Mesendoderm (in vitro differentiated cells): ENCODE results near the gene DNAI1.
A peak's percentile ranks its signal among the peaks of the same experiment; 100 is the strongest.

Experiments used
- DNase-seq: peaks from one replicate; pipeline ENCODE4 v3.0.0; 2013
- H2AK5ac ChIP-seq: 2 replicates; pipeline ENCODE4 v1.6.1; 2013; ENCODE audit warnings: low read length, inconsistent platforms
- H2BK120ac ChIP-seq: 2 replicates; pipeline ENCODE4 v1.6.1; 2013; ENCODE audit warnings: low read depth, mild to moderate bottlenecking, low read length, moderate library complexity, mixed read lengths
- H2BK15ac ChIP-seq: replicated peaks from 2 replicates; pipeline ENCODE4 v1.6.1; 2013; ENCODE audit warnings: low read depth, mild to moderate bottlenecking, moderate library complexity
- H2BK5ac ChIP-seq: 2 replicates; pipeline ENCODE4 v1.6.1; 2013; ENCODE audit warnings: low read length, inconsistent platforms
- H3K18ac ChIP-seq: 2 replicates; pipeline ENCODE4 v1.6.1; 2013; ENCODE audit warnings: mild to moderate bottlenecking, low read length, mixed read lengths
- H3K23ac ChIP-seq: one replicate; pipeline ENCODE4 v1.6.1; 2013; ENCODE audit warnings: low read length
- H3K27ac ChIP-seq: 2 replicates; pipeline ENCODE4 v1.5.1; 2013; ENCODE audit warnings: low read depth, mild to moderate bottlenecking, inconsistent platforms, low read length, moderate library complexity
- H3K27me3 ChIP-seq: 2 replicates; pipeline ENCODE4 v1.6.1; 2013; ENCODE audit warnings: low read length, control low read depth, mild to moderate bottlenecking, inconsistent platforms; ENCODE audit not compliant: insufficient read depth, poor library complexity
- H3K36me3 ChIP-seq: 2 replicates; pipeline ENCODE4 v1.6.1; 2013; ENCODE audit warnings: low read length, inconsistent platforms; ENCODE audit not compliant: control insufficient read depth, insufficient read depth
- H3K4ac ChIP-seq: one replicate; pipeline ENCODE4 v1.6.1; 2013; ENCODE audit warnings: low read depth, mild to moderate bottlenecking, low read length, moderate library complexity
- H3K4me1 ChIP-seq: 2 replicates; pipeline ENCODE4 v1.6.1; 2013; ENCODE audit warnings: low read depth, low read length, inconsistent platforms; ENCODE audit not compliant: control insufficient read depth
- H3K4me2 ChIP-seq: 2 replicates; pipeline ENCODE4 v1.6.1; 2013; ENCODE audit warnings: low read length
- H3K4me3 ChIP-seq: 2 replicates; pipeline ENCODE4 v1.5.1; 2013; ENCODE audit warnings: mild to moderate bottlenecking, low read length
- H3K56ac ChIP-seq: one replicate; pipeline ENCODE4 v1.6.1; 2013; ENCODE audit warnings: low read length
- H3K79me1 ChIP-seq: 2 replicates; pipeline ENCODE4 v1.6.1; 2013; ENCODE audit warnings: low read length, inconsistent platforms
- H3K79me2 ChIP-seq: 2 replicates; pipeline ENCODE4 v1.6.1; 2013; ENCODE audit warnings: mild to moderate bottlenecking, low read length; ENCODE audit not compliant: control insufficient read depth, insufficient read depth
- H3K9ac ChIP-seq: 2 replicates; pipeline ENCODE4 v1.6.1; 2013; ENCODE audit warnings: low read length, inconsistent platforms
- H4K5ac ChIP-seq: one replicate; pipeline ENCODE4 v1.6.1; 2013; ENCODE audit warnings: low read length
- H4K8ac ChIP-seq: one replicate; pipeline ENCODE4 v1.6.1; 2013; ENCODE audit warnings: low read depth, mild to moderate bottlenecking, control low read depth, low read length, moderate library complexity
- WGBS: extraction: QIAGEN DNeasy Blood & Tissue Kit; methylation state at CpG from one replicate; pipeline ENCODE4 v1.1.7; 2013; ENCODE audit warnings: low lambda C conversion rate, missing lambda C conversion rate; ENCODE audit not compliant: insufficient coverage; ENCODE audit errors: extremely low coverage; 5-methylcytosine and 5-hydroxymethylcytosine counted together

The DNAI1 gene

GRCh38 chr9:34501372-34501771 is 42.8 kb downstream of the DNAI1 start:
- no peak overlapping the region for H3K4me3 ChIP-seq
- no peak overlapping the region for H2BK15ac ChIP-seq
- H2BK120ac ChIP-seq: no peak overlapping the region
- no peak overlapping the region for H4K8ac ChIP-seq
- WGBS: no CpG with 5 or more reads among the region's 2 CpGs
- H3K4ac ChIP-seq: no peak overlapping the region
- no peaks in the 10 kb centered on the region for H3K79me1 ChIP-seq
- no peak overlapping the region for H3K56ac ChIP-seq
- H3K23ac ChIP-seq: no peak overlapping the region
- no peak overlapping the region for H2BK5ac ChIP-seq
- no peak overlapping the region for H3K9ac ChIP-seq
- H2AK5ac ChIP-seq: no peak overlapping the region
- no peaks in the 10 kb centered on the region for H3K4me1 ChIP-seq
- H3K79me2 ChIP-seq: no peaks in the 10 kb centered on the region
- H4K5ac ChIP-seq: no peak overlapping the region
- H3K27me3 ChIP-seq: no peaks in the 10 kb centered on the region
- H3K18ac ChIP-seq: no peak overlapping the region
- no peak for DNase-seq
- H3K36me3 ChIP-seq: no peaks in the 10 kb centered on the region
- no peak overlapping the region for H3K4me2 ChIP-seq
- no peak overlapping the region for H3K27ac ChIP-seq

GRCh38 chr9:34501889-34502425 is 43.4 kb downstream of the DNAI1 start:
- H2BK120ac ChIP-seq: no peak overlapping the region
- H3K4ac ChIP-seq: no peak overlapping the region
- H2AK5ac ChIP-seq: no peak overlapping the region
- H3K9ac ChIP-seq: no peak overlapping the region
- H2BK15ac ChIP-seq: no peak overlapping the region
- no peak overlapping the region for H3K56ac ChIP-seq
- H3K27me3 ChIP-seq: no peaks in the 10 kb centered on the region
- no peak overlapping the region for H4K5ac ChIP-seq
- WGBS: no CpG with 5 or more reads among the region's 5 CpGs
- H3K4me3 ChIP-seq: no peak overlapping the region
- peak; percentile 35 for DNase-seq
- H3K27ac ChIP-seq: no peak overlapping the region
- no peak overlapping the region for H3K4me2 ChIP-seq
- no peak overlapping the region for H3K23ac ChIP-seq
- no peak overlapping the region for H3K18ac ChIP-seq
- H2BK5ac ChIP-seq: no peak overlapping the region
- no peaks in the 10 kb centered on the region for H3K79me1 ChIP-seq
- no peaks in the 10 kb centered on the region for H3K79me2 ChIP-seq
- H3K4me1 ChIP-seq: no peaks in the 10 kb centered on the region
- H3K36me3 ChIP-seq: no peaks in the 10 kb centered on the region
- H4K8ac ChIP-seq: no peak overlapping the region

GRCh38 chr9:34502471-34502870 is 43.9 kb downstream of the DNAI1 start:
- H3K27ac ChIP-seq: no peak overlapping the region
- H3K79me2 ChIP-seq: no peaks in the 10 kb centered on the region
- no peak for DNase-seq
- no peak overlapping the region for H2BK120ac ChIP-seq
- no peak overlapping the region for H3K18ac ChIP-seq
- no peak overlapping the region for H3K56ac ChIP-seq
- no peaks in the 10 kb centered on the region for H3K27me3 ChIP-seq
- H3K23ac ChIP-seq: no peak overlapping the region
- no peak overlapping the region for H3K4ac ChIP-seq
- H4K5ac ChIP-seq: no peak overlapping the region
- no peak overlapping the region for H2BK15ac ChIP-seq
- H2BK5ac ChIP-seq: no peak overlapping the region
- H3K9ac ChIP-seq: no peak overlapping the region
- H3K4me1 ChIP-seq: no peaks in the 10 kb centered on the region
- no peaks in the 10 kb centered on the region for H3K79me1 ChIP-seq
- WGBS: no CpG with 5 or more reads among the region's 10 CpGs
- H3K4me3 ChIP-seq: no peak overlapping the region
- no peak overlapping the region for H2AK5ac ChIP-seq
- H3K36me3 ChIP-seq: no peaks in the 10 kb centered on the region
- no peak overlapping the region for H4K8ac ChIP-seq
- no peak overlapping the region for H3K4me2 ChIP-seq

GRCh38 chr9:34502891-34503290 is 44.3 kb downstream of the DNAI1 start:
- Histone ChIP-seq H3K79me1 (no peaks in the 10 kb centered on the region), H3K4ac (no peak overlapping the region), H2BK5ac (no peak overlapping the region), H4K8ac (no peak overlapping the region), H3K23ac (no peak overlapping the region), H3K36me3 (no peaks in the 10 kb centered on the region), H3K9ac (no peak overlapping the region), H3K4me1 (no peaks in the 10 kb centered on the region), H3K4me3 (no peak overlapping the region), H3K18ac (no peak overlapping the region), H3K79me2 (no peaks in the 10 kb centered on the region), H2AK5ac (no peak overlapping the region), H2BK15ac (no peak overlapping the region), H3K4me2 (no peak overlapping the region), H3K27me3 (no peaks in the 10 kb centered on the region), H4K5ac (no peak overlapping the region), H2BK120ac (no peak overlapping the region), H3K56ac (no peak overlapping the region), H3K27ac (no peak overlapping the region)
- no CpG with 5 or more reads among the region's 6 CpGs for WGBS
- no peak for DNase-seq

GRCh38 chr9:34503406-34503805 is 44.8 kb downstream of the DNAI1 start:
- Histone ChIP-seq H3K79me2 (no peaks in the 10 kb centered on the region), H2AK5ac (no peak overlapping the region), H3K27me3 (no peaks in the 10 kb centered on the region)

GRCh38 chr9:34505370-34506120 is 46.9 kb downstream of the DNAI1 start:
- Histone ChIP-seq H3K27me3 (no peaks in the 10 kb centered on the region), H3K56ac (no peak overlapping the region), H3K4me3 (no peak overlapping the region), H3K4me1 (peaks cover 4% of the 10 kb centered on the region), H2BK5ac (no peak overlapping the region), H2BK15ac (no peak overlapping the region), H3K18ac (no peak overlapping the region), H3K79me2 (no peaks in the 10 kb centered on the region), H3K36me3 (no peaks in the 10 kb centered on the region), H3K23ac (no peak overlapping the region), H3K27ac (no peak overlapping the region), H3K9ac (no peak overlapping the region), H4K8ac (no peak overlapping the region), H3K79me1 (no peaks in the 10 kb centered on the region), H2BK120ac (no peak overlapping the region), H4K5ac (no peak overlapping the region), H3K4me2 (no peak overlapping the region), H3K4ac (no peak overlapping the region), H2AK5ac (no peak overlapping the region)
- DNase-seq: no peak
- WGBS: no CpG with 5 or more reads among the region's 5 CpGs

More at GRCh38 chr9:34503406-34503805, 44.8 kb downstream of the DNAI1 start:
- Histone ChIP-seq H3K79me1 (no peaks in the 10 kb centered on the region), H3K36me3 (no peaks in the 10 kb centered on the region), H3K56ac (no peak overlapping the region), H4K5ac (no peak overlapping the region), H3K18ac (no peak overlapping the region), H3K4ac (no peak overlapping the region), H2BK15ac (no peak overlapping the region), H3K4me2 (no peak overlapping the region), H3K4me1 (no peaks in the 10 kb centered on the region), H3K4me3 (no peak overlapping the region), H2BK120ac (no peak overlapping the region), H3K9ac (no peak overlapping the region), H3K27ac (no peak overlapping the region), H3K23ac (no peak overlapping the region), H2BK5ac (no peak overlapping the region), H4K8ac (no peak overlapping the region)
- no peak for DNase-seq
